HCEC 1CT (cell line): ENCODE data around the gene CDC23.
"Not testable (repeated sequence)": the region's sequence is repeated elsewhere in the genome, so short reads cannot be mapped to it uniquely, and the experiment has no call there.

ENCODE experiments used
- DNase-seq: peaks from one replicate; pipeline ENCODE4 v3.0.0-alpha.2; 2017

The CDC23 gene, protein sequence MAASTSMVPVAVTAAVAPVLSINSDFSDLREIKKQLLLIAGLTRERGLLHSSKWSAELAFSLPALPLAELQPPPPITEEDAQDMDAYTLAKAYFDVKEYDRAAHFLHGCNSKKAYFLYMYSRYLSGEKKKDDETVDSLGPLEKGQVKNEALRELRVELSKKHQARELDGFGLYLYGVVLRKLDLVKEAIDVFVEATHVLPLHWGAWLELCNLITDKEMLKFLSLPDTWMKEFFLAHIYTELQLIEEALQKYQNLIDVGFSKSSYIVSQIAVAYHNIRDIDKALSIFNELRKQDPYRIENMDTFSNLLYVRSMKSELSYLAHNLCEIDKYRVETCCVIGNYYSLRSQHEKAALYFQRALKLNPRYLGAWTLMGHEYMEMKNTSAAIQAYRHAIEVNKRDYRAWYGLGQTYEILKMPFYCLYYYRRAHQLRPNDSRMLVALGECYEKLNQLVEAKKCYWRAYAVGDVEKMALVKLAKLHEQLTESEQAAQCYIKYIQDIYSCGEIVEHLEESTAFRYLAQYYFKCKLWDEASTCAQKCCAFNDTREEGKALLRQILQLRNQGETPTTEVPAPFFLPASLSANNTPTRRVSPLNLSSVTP

DNA sequence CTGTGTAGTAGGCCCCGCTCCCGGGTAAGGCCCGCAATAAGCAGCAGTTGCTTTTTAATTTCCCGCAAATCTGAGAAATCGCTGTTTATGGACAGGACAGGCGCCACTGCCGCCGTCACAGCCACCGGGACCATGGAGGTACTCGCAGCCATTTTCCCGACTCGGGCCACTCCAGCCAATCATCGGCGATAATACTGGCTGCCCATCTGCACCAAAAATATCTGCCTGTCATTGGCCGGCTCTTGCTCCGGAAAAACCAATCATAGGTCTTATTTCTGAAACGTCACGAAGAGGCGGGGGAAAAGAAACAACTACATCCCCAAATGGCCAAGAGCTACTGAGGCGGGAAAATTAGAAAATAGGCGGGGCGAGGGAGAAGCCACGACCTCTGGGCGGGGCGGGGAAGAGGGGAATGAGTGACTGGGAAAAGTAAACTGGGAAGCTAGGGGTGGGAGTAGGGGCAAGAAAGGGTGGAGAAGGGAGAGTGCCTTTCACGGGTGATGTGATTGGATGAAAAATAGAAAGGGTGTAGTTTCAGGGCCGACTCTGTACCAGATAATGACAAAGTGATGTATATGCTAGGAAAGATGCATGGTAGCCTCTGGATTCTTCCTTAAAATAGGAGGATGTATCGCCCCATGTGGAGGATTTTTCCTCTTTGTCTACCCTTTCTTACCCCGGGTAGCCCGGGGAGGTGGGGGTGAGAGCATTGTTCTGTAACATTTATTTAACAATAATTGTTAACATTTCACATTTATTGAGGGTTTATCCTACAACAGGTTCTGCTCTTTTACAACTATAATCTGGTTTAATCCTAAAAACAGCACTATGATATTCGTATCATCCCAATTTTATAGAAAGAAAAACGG is at the start of gene CDC23:
TSS of gene CDC23 (minus strand) at position 163 of the 869 bp plus-strand sequence. CDS start at position 152, 11 bp downstream.
- DNase-seq = peak; percentile 98

DNA sequence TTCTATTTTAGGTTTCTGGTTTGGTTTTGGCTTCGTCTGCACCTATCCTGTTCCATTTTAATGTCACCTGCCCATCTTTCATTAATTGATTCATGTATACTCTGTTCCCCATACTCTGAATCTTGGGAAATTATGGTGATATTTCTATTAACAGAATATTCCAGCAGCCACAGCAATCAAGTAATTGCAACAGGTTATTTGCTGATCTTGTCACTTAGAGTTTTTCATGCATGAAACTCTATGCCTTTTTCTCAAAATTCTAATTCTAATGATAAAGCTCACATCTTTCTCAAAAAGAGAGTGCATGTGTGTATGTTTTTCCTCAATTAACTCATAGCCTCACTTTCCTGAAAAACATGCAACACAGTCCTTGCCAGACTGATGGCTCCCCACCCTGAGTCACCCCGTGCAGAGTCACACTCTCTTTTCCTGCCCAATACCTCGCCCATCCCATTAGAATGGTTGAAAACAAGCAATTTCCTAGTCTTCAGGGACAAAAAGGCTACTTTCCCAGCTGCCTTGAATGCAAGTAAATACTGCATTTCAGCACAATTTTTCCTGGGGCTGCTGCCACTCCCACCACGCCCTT is 45.7 kb upstream of the CDC23 start:
- DNase-seq = no peak

DNA sequence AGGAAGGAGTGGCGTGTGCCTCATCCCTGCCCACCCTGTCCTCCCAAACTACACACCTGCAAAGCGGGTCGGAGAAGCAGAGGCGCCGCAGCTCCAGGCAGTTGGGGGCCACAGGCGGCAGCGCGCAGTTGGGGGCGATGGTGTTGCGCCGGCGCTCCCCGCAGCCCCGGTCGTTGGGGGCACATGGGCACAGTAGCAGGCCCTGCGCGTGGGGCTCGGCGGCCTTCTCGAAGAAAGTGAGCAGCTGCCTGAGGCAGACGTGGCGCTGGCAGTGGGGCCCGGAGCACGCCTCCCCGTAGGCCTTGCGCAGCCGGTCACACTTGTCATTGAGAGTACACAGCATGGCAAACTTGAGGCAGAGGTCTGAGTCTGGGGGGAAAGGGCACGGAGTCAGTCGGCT is 44.5 kb upstream of the CDC23 start:
- no peak for DNase-seq

DNA sequence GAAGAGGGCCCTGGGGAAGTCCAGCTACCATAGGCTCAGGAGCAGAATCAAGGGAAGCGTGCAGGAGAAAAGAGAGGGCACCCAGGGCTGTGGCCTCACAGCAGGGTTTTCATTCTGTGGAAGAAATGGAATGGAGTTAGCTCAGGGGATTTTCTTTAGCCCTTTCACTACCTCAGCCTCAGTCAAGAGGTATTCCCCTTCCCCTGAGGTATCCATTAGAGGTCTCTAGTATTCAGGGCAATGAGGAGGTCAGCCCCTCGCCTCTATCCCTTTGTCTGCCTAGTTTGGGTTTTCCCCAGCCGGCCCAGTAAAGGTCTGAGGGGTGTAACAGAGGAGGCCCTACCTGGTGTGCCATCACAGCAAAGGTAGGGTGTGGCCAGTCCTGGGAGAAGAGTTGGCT is 39.8 kb upstream of the CDC23 start:
- no peak for DNase-seq

DNA sequence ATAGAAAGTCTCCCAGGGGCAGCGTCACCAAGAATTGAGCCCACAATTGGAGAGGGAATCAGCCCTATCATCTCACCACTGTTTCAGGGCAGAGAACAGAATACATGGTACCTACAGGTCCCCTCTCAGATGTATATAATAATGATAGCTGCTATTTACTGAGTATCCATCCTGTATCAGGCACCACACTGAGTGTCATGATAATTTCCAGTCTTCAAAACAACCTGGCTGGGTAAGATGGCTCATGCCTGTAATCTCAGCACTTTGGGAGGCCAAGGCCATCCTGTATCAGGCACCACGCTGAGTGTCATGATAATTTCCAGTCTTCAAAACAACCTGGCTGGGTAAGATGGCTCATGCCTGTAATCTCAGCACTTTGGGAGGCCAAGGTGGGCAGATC is 34.7 kb upstream of the CDC23 start:
- DNase-seq = not testable (repeated sequence)

DNA sequence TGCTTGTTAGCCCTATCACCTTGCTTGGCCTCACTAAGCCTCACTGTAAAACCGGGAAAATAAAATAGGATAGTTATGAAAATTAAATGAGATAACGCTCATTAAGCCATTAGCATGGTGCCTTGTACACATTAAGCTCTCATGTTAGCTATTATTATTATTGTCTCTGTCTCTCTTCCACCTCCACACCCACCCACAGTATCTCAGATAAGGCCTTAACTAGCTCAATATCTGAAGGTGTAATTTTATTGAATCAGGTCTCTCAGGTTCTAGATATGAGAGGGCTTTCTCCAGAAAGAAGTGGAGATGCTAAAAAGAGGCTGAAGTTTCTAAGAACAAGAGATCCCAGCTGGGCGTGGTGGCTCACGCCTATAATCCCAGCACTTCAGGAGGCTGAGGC is 33.7 kb upstream of the CDC23 start:
- no peak for DNase-seq

DNA sequence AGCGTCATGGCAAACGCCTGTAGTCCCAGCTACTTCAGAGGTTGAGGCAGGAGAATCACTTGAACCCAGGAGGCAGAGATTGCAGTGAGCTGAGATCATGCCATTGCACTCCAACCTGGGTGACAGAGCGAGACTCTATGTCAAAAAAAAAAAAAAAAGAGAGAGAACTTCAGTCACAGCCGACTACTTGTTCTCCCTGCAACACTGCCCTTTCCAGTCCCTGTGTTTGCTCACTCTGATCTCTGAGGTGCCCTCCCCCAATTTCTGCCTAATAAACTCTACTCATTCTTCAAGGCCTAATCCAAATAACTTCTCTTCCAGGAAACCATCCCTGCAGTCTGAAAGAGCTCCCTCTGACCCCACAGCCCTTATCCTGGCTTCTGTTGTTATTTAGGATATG is 33.2 kb upstream of the CDC23 start:
- no peak for DNase-seq

DNA sequence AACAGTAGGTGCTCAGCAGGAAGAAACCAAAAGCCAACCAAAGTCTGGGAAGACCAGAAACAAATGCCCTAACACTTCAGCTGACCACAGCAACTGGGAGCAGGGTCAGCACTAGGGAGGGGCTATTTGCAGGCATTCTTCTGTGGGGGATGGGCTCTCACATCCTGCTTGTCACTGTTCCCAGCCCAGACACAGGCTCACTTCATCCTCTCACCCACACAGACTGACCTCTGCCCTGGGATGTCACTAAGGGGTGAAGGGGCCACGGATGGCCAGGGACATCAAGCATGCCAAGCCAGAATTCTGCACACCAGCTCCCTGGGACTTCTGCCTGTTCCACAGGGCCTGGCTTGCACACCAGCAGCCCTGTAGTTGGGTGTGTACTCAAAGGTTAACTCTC is 32.6 kb upstream of the CDC23 start:
- DNase-seq = no peak

DNA sequence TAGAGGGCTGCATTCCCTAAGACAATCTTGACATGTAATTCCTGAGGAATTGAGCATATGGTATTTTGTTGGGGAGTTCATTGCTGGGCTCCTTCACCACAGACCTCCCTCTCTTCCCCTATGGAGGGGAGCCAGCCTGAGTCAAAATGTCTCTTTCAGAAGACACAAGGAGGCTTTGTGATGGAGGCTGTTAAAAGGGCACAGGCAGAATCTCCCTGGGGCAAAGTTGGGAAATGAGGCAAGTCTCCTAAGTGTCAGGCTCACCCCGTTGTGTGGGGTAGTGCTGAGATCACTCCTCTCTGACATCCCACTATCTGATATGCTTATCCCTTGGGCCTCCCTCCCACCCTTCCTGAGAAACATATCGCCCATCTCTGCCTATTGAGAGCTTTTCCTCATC is 30.7 kb upstream of the CDC23 start:
- DNase-seq = no peak

DNA sequence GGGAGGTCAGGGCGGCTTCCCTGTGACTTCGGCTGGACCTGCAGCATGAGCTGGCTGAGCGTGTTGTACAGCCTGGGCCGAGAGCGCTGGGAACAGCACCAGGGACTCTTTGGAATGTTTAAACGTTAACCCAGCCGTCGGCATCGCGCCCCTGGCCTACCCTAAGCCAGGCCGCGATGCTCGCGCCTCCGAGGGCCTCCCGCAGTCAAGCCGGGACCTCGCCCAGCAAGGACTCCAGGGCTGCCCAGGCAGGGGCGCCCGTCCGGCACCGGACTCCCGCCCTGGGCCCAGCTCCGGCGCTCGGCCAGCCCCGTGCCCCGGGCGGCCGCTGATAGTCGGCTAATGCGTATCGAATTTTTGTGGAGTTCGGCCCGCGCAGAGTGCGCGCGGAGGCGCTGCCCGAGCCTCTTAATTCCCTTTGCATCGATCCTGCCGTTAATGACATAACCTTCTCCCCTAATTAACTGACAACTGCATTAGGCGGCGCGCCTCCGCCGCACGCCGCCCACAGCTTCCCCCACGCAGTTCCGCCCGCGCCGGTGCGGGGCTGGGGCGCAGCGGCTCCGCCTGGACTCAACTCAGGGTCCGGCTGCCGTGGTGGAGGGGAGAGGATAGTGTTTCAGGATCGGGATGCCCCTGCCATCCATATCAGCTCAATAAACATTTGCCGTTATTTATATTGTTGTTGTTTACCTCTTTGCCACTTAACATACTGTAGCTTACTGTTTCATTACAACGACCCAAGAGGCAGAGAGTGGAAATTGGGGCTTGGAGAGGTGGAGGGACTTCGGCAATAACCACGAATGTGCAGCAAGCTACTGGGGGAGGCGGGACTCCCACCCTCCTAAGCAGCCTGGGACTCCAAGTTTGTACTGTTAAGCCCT is 28.8 kb upstream of the CDC23 start:
- no peak for DNase-seq

DNA sequence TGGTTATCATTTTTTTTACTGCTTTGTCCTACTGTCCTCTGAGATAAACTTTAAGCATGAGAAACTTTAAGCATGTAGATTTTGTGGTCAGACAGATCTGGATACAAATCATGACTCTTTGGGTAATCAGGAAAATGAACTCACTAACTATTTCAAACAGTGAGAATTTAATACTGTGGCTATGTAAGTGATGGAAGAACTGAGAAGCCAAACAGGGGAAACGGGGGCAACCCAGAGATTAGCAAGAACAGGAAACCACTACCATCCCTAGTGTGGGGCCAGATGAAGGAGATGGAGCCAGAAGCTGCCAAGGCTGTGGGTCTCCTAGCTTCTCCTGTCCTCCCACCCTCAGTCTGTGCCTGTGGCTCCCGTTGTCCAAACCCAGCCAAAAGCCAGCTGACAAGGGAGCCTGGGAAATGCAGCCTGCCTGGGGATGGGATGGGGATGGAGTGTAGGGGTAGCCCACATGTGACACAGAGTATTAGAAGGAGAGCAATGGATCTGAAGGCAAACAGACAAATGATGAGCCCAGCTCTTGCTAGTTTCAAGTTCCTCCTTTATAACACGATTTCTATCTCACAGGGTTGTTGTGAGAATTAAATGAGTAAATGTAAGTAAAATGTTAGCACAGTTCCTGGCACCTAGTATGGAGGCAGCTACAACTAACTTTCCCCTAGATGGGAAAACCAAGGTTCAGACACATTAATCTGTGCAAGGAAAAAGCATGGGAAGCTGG is 27.7 kb upstream of the CDC23 start:
- DNase-seq = no peak

DNA sequence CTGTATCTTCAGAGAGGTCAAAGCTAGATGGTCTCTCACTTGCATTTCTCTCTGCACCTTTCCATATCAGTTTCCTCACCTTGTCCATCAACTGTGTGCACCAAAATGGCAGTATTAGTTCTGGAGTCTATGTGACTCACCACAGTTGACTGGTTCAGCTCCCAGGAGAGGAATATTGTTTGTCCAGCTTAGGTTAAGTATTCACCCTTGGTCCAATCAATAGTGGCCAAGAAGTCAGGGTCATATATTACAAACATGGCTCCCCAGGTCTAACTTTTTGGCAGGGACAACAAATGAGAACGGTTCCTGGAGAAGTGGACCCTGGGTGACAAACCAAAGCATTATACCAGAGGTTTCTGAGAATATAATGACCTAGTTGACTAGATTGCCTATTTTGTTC is 24.9 kb upstream of the CDC23 start:
- no peak for DNase-seq

DNA sequence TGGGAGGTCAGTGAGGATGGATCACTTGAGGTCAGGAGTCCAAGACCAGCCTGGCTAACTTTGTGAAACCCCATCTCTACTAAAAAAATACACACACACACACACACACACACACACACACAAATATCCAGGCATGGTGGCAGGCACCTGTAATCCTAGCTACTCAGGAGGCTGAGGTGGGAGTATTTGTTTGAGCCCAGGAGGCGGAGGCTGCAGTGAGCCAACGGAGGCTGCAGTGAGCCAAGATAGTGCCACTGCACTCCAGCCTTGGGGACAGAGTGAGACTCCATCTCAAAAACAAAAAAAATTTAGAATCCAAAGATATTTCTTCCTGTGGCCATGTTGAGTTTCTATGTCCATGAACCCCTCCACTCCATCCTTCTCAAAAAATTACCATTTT is 21.5 kb upstream of the CDC23 start:
- no peak for DNase-seq

DNA sequence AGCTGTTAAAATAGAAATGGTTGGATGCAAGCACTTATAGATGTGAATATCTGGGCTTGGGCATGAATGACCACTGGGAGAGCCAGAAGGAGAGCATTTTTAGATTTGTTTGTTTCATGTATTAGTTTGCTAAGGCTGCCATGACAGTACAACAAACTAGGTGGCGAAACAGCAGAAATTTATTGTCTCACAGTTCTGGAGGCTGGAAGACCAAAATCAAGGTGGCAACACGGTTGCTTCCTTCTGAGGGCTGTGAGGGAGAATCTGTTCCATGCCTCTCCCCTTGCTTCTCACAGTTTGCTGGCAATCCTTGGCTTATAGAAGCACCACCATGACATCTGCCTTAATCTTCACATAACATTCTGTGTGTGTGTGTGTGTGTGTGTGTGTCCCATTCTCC is 20.2 kb upstream of the CDC23 start:
- no peak for DNase-seq

DNA sequence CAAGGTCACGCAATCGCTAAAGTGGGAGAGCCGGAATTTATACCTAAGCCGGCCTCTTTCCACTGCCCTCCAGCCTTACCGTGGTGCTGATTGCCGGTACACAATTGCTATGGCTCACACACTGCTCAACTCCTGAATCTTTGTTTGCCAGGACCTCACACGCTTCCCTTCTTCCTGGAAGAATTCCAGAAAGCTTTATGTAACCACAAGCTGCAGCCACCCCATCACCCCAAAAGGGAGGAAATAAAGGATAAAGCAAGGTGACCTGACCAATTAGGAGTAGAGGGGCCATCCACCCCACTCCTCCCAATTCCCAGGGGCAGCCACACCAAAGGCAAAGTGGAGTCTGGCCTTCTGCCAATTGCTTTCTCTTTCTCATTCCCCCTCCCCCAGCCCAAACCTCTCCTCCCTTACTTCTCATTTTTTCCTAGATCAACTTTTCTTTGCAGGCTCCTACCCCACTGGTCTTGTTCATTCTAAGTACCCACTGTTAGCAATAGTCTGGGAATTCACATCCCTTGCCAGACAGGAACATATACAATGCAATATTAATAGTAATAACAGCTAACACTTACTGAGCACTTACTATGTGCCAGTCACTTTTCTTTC is 18.0 kb upstream of the CDC23 start:
- peak; percentile 17 for DNase-seq

DNA sequence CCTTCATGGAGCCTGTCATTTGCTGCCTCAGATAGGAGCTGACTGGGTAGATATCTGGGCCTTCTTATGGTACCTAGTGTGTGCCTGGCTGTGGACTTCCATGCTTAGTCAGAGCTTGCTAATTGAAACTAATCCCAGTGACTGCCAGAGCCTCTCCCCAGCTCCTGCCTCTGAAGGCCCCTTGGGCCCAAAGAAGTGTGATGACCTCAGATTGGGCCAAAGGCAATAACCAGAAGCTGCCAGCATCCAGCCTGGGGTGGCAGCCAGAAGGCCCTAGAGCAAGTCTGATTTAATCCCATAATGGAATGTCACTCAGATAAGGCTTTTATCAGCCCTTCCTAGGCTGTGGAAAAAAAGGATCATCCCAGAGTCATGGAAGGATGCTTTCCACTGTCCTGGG is 17.1 kb upstream of the CDC23 start:
- no peak for DNase-seq

DNA sequence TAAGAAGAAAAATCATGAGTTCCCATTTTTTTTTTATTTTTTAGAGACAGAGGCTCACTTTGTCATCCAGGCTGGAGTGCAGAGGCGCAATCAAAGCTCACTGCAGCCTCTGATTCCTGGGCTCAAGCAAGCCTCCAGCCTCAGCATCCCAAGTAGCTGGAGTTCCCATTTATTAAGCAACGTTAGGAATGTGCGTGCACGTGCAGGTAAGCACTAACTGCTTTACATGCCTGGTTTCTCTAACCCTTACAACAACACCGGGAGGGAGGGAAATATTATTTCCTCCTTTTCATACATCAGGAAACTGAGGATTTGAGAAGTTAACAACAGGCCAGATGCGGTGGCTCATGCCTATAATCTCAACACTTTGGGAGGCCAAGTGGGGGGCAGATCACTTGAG is 16.3 kb upstream of the CDC23 start:
- DNase-seq = no peak

DNA sequence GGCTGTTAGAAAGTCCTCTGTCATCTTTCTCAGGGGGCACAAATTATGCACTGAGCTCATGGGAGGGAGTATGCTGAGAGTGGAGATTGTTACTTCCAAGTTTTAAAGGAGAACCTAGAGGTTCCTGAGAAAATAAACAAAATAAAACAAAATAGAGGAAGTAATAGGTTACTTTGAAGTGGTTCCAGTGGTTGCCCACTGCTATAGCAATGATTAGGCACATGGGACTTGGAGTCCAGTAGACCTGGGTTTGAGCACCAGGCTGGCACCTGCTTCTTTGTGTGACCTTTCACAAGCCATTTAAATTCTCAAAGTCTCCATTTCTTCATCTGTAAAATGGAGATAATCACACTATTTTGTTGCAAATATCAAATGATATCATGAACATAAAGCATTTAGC is 13.8 kb upstream of the CDC23 start:
- no peak for DNase-seq

DNA sequence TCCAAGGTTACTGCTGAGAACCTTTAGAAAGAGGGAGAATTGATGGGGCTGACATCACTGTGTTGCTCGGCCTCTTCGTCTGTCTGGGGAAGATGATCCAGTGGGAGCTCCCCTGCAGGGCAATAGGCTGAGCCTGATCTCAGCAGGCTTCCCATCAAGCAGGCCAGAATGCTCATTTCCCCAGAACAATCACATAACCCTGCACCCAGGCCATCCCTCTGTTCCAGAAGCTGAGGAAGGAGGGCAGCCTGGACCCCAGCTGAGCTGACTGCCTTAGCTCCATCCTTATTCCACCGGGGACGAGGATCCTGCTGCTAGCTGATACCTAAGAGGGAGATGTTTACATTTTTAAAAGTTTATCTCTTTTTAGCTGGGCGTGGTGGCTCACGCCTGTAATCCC is 11.6 kb upstream of the CDC23 start:
- no peak for DNase-seq

DNA sequence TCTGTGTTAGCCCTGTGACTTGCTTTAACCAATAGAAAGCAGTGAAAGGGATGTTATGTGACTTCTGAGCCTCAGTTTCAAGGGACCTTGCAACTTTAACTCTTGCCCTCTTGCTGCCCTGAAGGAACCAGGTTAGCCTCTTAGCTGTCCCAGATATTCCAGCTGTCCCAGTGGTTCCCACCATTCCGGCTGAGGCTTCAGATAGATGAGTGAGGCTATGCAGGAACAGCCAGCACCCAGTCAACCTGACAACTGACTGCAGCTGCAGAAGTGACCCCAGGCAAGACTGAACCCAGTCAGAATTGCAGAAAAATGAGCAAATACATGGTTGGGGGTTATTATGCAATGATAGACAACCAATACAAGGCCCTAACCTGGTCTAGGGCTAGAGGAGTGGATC is 10.4 kb upstream of the CDC23 start:
- no peak for DNase-seq

DNA sequence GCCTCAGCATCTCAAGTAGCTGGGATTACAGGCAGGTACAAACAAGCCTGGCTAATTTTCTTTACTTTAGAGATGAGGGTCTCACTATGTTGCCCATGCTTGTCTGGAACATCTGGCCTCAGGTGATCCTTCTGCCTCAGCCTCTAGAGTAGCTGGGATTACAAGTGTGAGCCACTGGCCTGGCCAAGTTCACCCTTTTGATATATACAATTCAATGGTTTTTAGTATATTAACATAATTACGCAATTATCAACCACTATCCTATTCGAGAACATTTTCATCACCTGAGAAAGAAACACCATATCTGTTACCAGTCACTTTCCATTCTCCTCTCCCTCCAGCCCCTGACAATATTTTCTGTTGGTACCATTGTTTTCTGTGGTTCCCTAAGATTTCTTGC is 3.7 kb upstream of the CDC23 start:
- DNase-seq = no peak
